GM19468 (cell line): ENCODE measurements around the gene ADAP1.
"Not testable (repeated sequence)": the region's sequence is repeated elsewhere in the genome, so short reads cannot be mapped to it uniquely, and the experiment has no call there.

ENCODE experiments used
- ATAC-seq: cut with Tn5 transposase; IDR thresholded peaks from one replicate; pipeline ENCODE4 v1.9.1; 2021; ENCODE audit warnings: mild to moderate bottlenecking, moderate library complexity, moderate number of reproducible peaks; ENCODE audit not compliant: unreplicated experiment; ENCODE audit errors: extremely low read depth

ADAP1 gene

GRCh38 chr7:954330-955238 lies at the start of gene ADAP1:
Gene ADAP1, minus strand, starts transcription at chr7:954680. Its CDS starts 203 bp downstream, at chr7:954477.
- ATAC-seq: no peak

- not testable (repeated sequence) for ATAC-seq
These were observed 48.0 kb upstream of the ADAP1 start for GRCh38 chr7:1002445-1002844.

- not testable (repeated sequence) for ATAC-seq
These were observed 47.5 kb upstream of the ADAP1 start for GRCh38 chr7:1002026-1002425.

- ATAC-seq: not testable (repeated sequence)
These were observed 46.7 kb upstream of the ADAP1 start for GRCh38 chr7:1001069-1001770.

GRCh38 chr7:999941-1000935 lies 45.8 kb upstream of the ADAP1 start:
- no peak for ATAC-seq

- no peak for ATAC-seq
These were observed 44.8 kb upstream of the ADAP1 start for GRCh38 chr7:999149-999879.

- no peak for ATAC-seq
These were observed 43.2 kb upstream of the ADAP1 start for GRCh38 chr7:997404-998395.

GRCh38 chr7:996079-996872 lies 41.8 kb upstream of the ADAP1 start:
- ATAC-seq: no peak

- no peak for ATAC-seq
These were observed 41.1 kb upstream of the ADAP1 start for GRCh38 chr7:995571-995970.

- ATAC-seq: no peak
These were observed 40.3 kb upstream of the ADAP1 start for GRCh38 chr7:994592-995308.

GRCh38 chr7:992709-993607 lies 38.5 kb upstream of the ADAP1 start:
- ATAC-seq: peak; percentile 72

- no peak for ATAC-seq
These were observed 37.5 kb upstream of the ADAP1 start for GRCh38 chr7:991729-992656.

GRCh38 chr7:990933-991728 lies 36.7 kb upstream of the ADAP1 start:
- ATAC-seq: no peak

GRCh38 chr7:990352-990932 lies 36.0 kb upstream of the ADAP1 start:
- no peak for ATAC-seq
